Activated CD4-positive, CD25-positive, alpha-beta regulatory T cell treated with anti-CD3 and anti-CD28 coated beads, Interleukin-2, amount 50 U/mL, for 24 hours (primary cell): Measurements from ENCODE around the gene VCAN.

Experiments used
- ATAC-seq, 2 donors: fragments of 150-1000 bp; cut with Tn5 transposase; one replicate each; pipeline ENCODE4 v1.10.0; 2021; ENCODE audit warnings: mild to moderate bottlenecking in 1 of 2, moderate library complexity in 1 of 2

The VCAN gene

DNA sequence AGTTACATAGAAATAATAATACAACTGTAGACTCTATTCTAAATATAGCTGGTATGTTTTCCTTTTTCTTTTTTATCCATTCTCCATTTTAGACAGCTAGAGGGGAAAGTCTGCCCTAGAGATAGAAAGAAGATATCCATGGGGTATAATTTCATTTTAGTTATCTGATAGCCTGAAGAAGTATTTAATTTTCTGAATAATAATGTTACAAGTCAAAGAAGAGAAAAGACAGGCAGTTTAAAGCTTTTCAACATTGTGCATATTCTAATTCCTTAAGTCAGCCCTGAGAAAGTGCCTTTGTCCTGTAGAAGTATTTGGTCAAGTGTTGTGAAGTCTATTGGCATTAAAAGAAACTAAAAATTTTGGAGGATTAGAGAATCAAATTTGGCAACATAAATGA is 2.5 kb upstream of the VCAN start:
- no peak for ATAC-seq

DNA sequence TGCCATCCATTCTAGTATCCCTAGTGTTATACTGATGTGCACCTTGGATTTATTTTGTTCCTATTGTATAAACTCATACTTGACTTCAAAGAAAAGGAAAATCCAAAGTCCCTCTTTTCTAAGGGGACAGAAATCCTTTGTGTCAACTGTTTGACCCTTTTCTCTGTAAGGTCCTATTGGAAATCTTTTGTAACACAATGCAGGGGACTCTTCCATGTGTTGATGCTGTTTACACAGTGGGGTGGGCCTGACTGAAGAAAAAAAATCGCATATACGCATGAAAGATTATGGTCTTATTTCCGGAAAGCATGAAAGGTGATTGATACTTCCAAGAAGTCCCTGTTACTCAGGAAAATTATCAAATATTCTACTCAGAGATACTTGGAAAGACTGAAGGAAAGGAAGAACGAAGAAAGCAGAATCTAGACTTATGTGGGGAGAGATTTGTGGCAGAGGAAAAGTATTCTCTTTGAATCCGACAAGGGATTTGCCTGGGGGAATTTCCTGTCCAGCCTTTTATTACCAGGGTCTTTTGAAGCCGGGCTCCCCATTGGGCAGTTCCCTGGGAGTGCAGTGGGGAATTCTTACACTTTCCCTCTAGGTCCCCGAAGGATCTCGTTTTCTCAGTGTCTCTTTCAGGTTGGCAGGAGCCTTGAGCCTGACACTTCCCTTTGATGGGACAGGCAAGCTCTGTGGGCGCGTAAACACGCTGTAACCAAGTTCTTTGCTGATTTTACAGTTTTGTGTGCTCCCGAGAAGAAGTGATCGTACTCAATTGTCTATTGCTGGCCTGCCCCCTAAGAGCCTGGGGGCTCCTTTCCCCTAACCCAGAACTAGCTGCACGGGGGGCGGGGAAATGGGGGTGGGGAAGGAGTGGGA is 779 bp upstream of the VCAN start:
- no peak for ATAC-seq

DNA sequence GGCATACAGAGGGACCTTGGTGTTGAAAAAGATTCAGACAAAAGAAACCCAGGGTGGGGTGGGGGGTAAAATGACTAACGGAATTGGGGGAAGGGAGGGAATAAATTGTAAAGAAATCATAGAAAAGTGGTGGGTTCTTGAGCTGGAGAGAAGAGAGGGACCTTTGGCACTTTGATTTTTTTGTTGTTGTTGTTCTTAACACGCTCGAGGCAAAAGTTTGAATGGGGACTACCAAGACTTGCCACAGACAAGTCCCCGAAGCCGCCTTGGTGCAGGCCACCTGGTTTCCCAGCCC is 616 bp downstream of the VCAN start:
- ATAC-seq = no peak

GRCh38 chr5:83472508-83473345 is 1.2 kb downstream of the VCAN start:
- ATAC-seq = peak; percentile 47 to 49

DNA sequence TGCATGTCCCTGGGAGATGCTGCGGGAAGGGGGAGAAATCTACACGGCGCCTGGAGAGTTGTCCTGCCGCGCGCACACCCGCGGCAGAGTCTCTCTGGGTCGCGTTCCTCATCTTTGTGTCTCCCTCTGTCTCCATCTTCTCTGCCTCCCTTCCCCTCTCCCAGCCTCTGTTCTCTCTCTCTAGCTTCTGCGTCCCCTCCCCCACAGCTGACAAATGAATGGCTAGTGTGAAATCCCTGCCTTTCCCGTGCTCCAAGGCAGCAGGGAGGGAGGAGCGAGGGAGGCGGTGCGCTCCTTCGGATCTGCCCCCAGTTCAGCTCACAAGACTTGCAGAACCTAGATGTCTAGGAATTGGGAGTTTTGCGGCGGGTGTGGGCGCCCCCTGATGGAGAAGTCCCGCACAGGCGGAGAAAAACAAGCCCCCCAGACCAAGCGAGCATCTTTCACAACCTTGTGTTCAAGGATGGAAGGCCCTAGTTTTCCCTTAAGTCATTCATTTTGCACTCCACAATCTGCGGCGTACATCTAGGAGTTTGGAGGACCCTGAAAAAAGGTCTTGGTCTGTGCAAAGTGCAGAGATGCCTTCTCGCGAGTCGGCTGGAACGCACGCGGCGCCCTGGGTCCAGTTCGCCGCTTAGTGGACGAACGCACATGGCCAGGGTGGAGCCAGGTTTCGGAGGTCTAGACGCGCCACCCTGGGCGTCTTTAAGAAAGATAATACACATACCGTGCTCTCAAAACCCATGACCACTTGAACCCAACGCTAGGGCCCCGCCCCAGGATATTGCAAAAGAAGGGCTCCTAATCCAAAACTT is 2.0 kb downstream of the VCAN start:
- peak; percentile 9 to 17 for ATAC-seq

DNA sequence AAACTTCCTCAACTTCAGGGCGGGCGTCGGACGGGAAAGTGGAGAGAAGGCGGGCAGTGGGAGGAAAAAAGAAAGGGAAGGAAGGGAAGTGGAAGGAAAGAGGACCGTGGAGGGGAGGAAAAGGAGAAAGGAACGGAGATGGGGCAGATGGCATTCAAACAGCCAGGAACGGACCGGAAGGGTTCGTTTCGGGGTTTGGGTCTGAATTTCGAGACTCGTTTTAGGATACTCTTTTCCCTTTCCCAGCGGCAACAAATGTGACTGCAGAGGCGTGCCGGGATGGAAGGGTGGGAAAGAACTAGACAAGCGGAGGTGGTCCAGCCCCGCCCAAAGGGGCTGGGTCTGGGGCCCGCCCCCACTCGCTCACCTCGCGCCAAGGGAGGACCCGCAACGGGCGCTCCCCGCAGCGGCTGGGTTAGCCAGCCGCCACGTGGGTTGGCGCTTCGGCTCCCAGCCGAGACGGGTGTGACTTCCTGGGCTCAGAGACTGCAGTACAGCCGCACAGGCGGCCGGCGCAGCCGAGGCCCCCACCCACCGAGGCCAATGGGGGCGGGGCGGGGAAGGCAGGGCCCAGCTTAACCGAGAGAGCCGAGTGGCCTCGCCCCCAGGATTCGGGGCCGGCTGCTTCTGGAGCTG is 2.7 kb downstream of the VCAN start:
- ATAC-seq = peak; percentile 35 to 46

GRCh38 chr5:83474991-83475390 is 3.4 kb downstream of the VCAN start:
- ATAC-seq = no peak

GRCh38 chr5:83475391-83475863 is 3.9 kb downstream of the VCAN start:
- no peak for ATAC-seq

GRCh38 chr5:83475935-83476814 is 4.6 kb downstream of the VCAN start:
- ATAC-seq = no peak

DNA sequence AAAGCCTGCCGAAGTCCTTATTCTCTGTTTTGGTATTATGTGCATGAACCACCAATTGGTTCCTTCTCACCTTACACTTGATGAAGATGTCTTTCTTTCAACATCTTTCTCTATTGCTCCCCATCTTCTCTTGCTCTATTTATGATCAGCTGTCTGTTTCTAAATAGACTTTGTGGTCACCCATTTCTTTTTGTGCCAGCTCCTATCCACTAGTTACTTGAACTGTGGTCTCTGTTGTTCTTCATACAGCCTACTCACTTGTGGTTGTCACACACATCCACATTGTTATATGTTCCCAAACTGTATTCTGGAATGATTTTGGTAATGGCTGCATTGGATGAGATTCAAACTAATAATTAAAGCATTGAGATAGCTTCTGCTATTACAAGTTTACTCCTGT is 11.4 kb downstream of the VCAN start:
- ATAC-seq = no peak

GRCh38 chr5:83484294-83484693 is 12.8 kb downstream of the VCAN start:
- no peak for ATAC-seq

GRCh38 chr5:83485842-83486241 is 14.3 kb downstream of the VCAN start:
- no peak for ATAC-seq

DNA sequence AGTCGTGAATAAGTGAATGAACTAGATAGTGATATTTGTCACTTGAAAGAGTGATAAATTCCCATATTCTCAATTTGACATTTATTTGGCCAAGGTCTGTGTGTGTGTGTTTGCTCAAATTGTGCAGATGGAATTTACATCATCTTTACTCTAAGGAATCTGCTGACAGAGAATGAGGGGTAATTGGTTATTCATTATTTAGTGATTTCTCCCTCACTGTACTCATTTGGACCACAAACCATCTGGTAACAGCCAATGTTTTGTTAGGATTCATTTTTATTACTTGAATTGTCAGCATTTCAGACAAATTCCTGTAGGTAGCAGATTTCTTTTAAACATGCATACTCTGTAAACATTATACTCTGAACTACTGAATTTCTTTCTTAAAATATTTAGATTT is 15.6 kb downstream of the VCAN start:
- ATAC-seq = no peak

DNA sequence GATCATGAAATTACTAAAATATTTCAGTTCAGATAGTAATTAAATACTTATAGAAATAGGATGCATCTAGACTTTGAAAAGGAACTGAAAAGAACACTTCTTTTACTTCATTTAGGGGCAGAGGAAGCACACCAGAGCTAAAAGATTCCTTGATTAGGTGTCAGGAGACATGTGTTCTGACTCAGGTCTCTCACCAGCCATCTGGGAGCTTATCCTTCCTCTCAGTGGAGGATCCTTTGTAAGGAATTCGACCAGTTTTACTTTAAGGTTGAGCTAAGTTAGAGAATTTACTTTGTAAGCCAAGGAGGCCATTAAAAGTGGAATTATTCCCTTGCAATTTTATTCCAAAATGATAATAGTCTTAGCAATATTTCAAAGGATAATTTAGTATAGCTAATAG is 16.7 kb downstream of the VCAN start:
- no peak for ATAC-seq

DNA sequence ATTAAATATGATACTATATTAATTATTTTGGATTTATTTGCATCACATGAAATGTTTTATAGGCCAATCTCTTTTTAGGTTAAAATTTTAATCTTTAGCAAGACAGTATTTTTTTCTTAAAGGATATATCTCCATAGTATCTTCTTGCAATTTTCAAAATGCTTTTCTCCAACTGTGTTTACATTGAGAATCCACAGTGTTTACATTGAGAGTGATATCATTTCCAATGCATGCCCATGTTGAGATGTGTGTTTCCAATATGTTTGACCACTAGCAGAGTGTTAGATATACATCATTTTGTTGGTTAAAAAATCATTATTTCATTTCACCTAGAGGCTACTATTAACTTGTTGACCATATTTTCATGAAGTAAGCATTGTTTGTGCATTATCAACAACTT is 17.3 kb downstream of the VCAN start:
- no peak for ATAC-seq

GRCh38 chr5:83490203-83490602 is 18.7 kb downstream of the VCAN start:
- no peak for ATAC-seq

DNA sequence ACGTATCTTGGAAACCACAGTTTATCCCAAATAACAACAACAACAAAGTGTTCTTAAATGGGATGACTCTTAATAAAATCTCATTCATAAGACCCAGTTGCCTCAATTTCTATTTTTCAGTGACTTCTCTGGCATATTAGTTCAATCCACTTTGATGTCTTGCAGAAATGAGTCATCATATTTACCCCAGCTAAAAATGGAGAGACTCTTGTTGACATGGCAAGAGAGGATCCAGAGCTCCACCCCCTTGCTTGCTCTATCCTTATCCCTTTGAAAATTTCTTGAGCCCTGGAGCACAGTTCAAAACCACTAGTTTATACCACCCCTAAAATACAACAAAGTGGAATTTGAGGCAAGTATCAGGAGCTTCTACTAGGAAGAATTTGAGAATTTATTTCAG is 20.8 kb downstream of the VCAN start:
- ATAC-seq = no peak

- ATAC-seq = no peak
Measured at GRCh38 chr5:83493644-83494043, 22.1 kb downstream of the VCAN start.

GRCh38 chr5:83494087-83494620 is 22.6 kb downstream of the VCAN start:
- no peak for ATAC-seq

- ATAC-seq = no peak
Measured at GRCh38 chr5:83494666-83495065, 23.1 kb downstream of the VCAN start.

DNA sequence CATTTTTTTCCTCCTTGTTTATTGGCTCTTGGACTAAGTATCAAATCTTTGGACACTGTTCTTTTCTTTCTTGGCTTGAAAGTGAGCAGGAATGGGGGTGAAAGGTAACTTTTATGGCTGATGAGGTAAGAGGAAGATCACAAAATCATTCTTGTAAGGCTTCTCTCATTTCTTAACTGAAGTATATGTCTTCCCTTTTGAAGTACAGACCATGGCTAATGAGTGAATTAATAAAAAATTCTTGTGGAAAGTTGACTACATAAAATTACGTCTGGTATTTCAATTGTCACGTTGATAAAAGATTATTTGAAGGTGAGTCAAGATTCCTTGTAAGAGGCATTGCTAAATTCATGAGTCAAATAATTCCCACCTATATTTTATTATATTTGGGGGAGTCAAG is 25.1 kb downstream of the VCAN start:
- no peak for ATAC-seq
